ENCODE results near the gene WDFY3. TPM values are rescaled to one million over a fixed set of nuclear protein-coding genes. Genes with fewer than 3 reads are reported as not detected.

Gene WDFY3, protein sequence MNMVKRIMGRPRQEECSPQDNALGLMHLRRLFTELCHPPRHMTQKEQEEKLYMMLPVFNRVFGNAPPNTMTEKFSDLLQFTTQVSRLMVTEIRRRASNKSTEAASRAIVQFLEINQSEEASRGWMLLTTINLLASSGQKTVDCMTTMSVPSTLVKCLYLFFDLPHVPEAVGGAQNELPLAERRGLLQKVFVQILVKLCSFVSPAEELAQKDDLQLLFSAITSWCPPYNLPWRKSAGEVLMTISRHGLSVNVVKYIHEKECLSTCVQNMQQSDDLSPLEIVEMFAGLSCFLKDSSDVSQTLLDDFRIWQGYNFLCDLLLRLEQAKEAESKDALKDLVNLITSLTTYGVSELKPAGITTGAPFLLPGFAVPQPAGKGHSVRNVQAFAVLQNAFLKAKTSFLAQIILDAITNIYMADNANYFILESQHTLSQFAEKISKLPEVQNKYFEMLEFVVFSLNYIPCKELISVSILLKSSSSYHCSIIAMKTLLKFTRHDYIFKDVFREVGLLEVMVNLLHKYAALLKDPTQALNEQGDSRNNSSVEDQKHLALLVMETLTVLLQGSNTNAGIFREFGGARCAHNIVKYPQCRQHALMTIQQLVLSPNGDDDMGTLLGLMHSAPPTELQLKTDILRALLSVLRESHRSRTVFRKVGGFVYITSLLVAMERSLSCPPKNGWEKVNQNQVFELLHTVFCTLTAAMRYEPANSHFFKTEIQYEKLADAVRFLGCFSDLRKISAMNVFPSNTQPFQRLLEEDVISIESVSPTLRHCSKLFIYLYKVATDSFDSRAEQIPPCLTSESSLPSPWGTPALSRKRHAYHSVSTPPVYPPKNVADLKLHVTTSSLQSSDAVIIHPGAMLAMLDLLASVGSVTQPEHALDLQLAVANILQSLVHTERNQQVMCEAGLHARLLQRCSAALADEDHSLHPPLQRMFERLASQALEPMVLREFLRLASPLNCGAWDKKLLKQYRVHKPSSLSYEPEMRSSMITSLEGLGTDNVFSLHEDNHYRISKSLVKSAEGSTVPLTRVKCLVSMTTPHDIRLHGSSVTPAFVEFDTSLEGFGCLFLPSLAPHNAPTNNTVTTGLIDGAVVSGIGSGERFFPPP (N-terminal part only)
- total RNA-seq (10 to 100 TPM; 38.2 to 54.2 (median 49.0) TPM), polyA plus RNA-seq (1 to 10 TPM; 3.2 to 10.0 (median 4.4) TPM)
- long read RNA-seq, donor 1, partial matches to known transcripts, result 1 of 2 reads
- long read RNA-seq, donor 1, other reads (novel, unspliced or antisense), result 1 of 2 reads
- long read RNA-seq, donor 2, partial matches to known transcripts, result 3 of 7 reads
- long read RNA-seq, donor 2, other reads (novel, unspliced or antisense), result 4 of 7 reads

DNA sequence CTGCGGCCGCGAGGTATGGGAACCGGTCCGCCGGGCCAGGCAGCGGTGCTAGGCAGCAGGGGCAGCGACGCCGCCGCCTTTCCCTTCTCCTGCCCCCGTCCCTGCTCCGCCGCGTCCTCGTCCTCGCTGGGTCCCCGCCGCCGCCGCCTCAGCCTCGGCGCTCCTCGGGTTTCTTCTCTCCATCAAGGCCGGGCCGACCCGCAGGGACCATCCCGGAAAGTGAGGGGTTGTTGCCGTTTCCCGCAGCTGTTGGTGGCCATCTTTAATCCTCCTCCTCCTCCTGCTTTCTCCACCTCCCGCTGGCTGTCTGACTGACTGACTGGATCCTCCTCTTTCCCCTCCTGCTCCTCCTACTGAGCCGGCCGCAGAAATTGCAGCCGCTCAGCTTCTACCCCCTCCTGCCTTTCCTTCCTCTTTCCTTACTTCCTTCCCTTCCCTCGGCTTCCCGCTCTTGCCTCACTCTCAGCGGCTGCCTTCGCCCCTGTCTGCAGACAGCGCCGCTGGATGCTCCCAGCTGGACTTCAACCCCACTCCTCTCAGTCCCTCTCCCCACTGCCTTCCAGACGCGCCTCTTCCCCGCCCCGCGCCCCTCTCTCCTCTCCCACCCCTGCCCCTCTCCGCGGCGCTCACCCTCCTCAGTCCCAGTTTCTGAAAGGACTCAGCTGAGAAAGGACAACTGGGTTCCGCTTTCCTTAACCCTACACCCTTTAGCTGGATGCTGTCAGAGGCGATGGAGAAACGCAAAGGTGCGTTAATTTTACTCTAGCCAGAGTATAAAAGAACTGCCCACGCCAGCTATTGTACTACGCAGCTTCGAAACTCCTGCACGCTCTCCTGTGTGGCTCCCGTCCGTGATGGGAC is at the start of gene WDFY3:
WDFY3 (minus strand) TSS at position 309 of the 861 bp plus-strand sequence. CDS start 106,099 bp downstream, outside the sequence.
- DNase-seq (peak; percentile 83 to 90), ATAC-seq (peak; percentile 92 to 94 (median 93))
- no peaks in the 10 kb centered on the region for H3K9me3 ChIP-seq
- WGBS, 3 donors, result 0 to 1% (median 0%) methylated on average over 37 to 58 of the region's 58 CpGs
- intact Hi-C loops (cut with DNase I), result loop anchor here (5.0 to 10.0 kb wide), 2 partner anchors 119 to 122 kb away; no protein-coding TSS in a partner anchor
- peak within 1 kb of the TSS; percentile 95 for H3K27ac ChIP-seq
- H3K27me3 ChIP-seq (ENCODE audit: insufficient read depth in 3 of 3, low read length in 2 of 3), result no peaks in the 10 kb centered on the region
- no peaks in the 10 kb centered on the region for H3K36me3 ChIP-seq (ENCODE audit: insufficient read depth in 1 of 2, low read depth in 1 of 2)
- peak within 1 kb of the TSS; percentile 89 for H3K4me3 ChIP-seq
- H3K4me1 ChIP-seq, result peaks cover 19% of the 10 kb centered on the region
- TF ChIP-seq, protein P1, sequence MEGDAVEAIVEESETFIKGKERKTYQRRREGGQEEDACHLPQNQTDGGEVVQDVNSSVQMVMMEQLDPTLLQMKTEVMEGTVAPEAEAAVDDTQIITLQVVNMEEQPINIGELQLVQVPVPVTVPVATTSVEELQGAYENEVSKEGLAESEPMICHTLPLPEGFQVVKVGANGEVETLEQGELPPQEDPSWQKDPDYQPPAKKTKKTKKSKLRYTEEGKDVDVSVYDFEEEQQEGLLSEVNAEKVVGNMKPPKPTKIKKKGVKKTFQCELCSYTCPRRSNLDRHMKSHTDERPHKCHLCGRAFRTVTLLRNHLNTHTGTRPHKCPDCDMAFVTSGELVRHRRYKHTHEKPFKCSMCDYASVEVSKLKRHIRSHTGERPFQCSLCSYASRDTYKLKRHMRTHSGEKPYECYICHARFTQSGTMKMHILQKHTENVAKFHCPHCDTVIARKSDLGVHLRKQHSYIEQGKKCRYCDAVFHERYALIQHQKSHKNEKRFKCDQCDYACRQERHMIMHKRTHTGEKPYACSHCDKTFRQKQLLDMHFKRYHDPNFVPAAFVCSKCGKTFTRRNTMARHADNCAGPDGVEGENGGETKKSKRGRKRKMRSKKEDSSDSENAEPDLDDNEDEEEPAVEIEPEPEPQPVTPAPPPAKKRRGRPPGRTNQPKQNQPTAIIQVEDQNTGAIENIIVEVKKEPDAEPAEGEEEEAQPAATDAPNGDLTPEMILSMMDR (IDR thresholded peaks at IDR 0.05), result no peak

GRCh38 chr4:85005865-85006377 is 39.4 kb upstream of the WDFY3 start:
- ATAC-seq (peak in 3 of 4 donors; percentile 46 to 70 (median 70)), DNase-seq (no peak)
- no peaks in the 10 kb centered on the region for H3K27me3 ChIP-seq (ENCODE audit: insufficient read depth in 3 of 3, low read length in 2 of 3)
- TF ChIP-seq, protein P1 (IDR thresholded peaks at IDR 0.05), result no peak
- WGBS, 3 donors, result 76 to 78% (median 77%) methylated on average over 2 of the region's 2 CpGs
- no peaks in the 10 kb centered on the region for H3K36me3 ChIP-seq (ENCODE audit: insufficient read depth in 1 of 2, low read depth in 1 of 2)
- no peak overlapping the region for H3K27ac ChIP-seq
- H3K4me1 ChIP-seq, result no peaks in the 10 kb centered on the region
- H3K9me3 ChIP-seq, result no peaks in the 10 kb centered on the region
- intact Hi-C loops (cut with DNase I), result no loop called here
- no peak overlapping the region for H3K4me3 ChIP-seq

DNA sequence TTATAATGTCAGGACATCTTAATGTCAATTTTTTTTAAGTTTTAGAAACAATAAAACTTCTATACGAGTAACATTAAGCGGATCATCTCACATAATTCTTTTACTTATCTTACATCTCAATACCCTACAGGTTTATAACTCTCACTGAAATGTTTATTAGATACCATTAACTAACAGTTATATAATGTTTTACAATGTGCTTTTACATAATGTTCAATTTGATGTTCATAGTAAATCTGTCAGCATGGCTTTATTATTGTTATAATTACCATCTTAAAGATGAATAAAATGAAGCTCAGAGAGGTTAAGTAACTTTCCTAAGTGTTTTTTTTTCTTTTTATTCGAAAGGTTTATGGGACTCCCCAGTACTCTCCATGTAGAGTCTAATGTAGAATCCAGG is 33.9 kb upstream of the WDFY3 start:
- ATAC-seq, result no peak
- intact Hi-C loops (cut with DNase I), result no loop called here
- TF ChIP-seq, protein P1 (IDR thresholded peaks at IDR 0.05), result no peak
- Histone ChIP-seq H3K36me3 (ENCODE audit: insufficient read depth in 1 of 2, low read depth in 1 of 2) (no peaks in the 10 kb centered on the region), H3K27me3 (ENCODE audit: insufficient read depth in 3 of 3, low read length in 2 of 3) (no peaks in the 10 kb centered on the region), H3K4me1 (no peaks in the 10 kb centered on the region), H3K9me3 (no peaks in the 10 kb centered on the region), H3K27ac (no peak overlapping the region), H3K4me3 (no peak overlapping the region)
- no peak for DNase-seq
- 88 to 94% (median 92%) methylated on average over 3 of the region's 3 CpGs for WGBS, 3 donors

All from psoas muscle (tissue), 8 donors.